GM19455 (cell line): ENCODE measurements around the gene METTL25B.

ENCODE experiments used
- ATAC-seq: cut with Tn5 transposase; IDR thresholded peaks from one replicate; pipeline ENCODE4 v1.9.1; 2021; ENCODE audit not compliant: unreplicated experiment

Gene METTL25B

DNA sequence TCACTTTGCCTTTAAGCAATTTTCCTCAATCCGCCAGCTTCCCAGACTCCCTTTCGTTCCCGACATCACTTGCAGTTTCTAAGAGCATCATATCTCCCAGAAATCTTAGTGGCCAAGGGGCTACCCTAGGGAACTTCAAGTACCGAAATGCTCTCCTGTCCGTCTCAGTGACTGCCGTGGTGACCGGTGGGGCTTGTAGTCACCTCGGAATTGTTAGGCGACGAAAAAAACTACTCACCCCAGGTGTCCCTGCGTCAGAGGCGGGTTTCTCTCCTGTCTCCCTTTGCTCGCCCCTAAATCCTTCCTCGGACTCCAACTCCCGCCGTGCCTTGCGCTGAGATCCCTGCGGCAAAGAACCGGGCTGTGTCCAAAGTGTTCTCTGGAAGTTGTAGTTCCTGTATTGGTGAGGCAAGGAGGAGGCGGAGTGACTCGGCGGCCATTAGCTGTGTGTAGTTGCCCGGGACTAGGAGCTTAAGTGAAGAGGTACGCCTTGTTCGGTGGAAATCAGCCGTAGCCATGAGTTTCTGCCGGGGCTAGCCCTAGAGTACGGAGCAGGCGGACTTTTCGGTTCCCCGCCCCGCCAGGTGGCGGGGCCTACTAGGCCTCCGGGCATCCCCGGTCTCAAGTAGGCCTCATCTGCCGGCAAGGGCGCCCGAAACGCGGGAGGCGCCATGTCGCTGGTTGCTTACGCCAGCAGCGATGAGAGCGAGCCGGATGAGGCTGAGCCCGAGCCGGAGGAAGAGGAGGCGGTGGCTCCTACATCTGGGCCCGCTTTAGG, 39.0 kb downstream of the METTL25B start, which contains the start of gene PRCC:
Gene PRCC, plus strand, starts transcription at position 435 of the 778 bp plus-strand sequence. Its CDS starts 237 bp downstream, at position 672.
- peak; percentile 93 for ATAC-seq

DNA sequence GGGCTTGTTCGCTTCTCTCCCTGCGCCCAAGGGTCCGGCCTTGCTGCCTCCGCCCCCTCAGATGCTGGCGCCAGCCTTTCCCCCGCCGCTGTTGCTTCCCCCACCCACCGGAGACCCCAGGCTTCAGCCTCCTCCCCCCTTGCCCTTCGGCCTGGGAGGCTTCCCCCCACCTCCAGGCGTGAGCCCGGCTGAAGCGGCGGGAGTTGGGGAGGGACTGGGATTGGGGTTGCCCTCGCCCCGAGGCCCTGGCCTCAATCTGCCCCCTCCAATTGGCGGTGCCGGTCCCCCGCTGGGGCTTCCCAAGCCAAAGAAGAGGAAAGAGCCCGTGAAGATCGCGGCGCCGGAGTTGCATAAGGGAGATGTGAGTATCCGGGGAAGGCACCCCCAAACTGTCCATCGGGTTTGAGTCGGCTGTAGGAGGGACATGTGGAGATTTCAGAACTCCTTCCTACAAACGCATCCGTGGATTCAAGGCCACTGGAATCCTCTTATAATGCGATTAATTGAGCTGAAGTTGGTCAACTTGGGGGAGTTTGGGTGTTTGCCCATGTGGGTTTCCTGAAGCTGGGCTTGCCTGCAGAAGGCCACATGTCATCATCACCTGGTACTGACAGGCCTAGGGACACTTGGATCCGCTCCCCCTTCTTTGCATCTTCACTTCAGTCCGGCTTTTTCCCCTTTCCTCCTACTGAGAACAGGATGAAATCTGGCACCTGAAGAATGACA, 39.8 kb downstream of the METTL25B start:
- ATAC-seq: peak; percentile 8

DNA sequence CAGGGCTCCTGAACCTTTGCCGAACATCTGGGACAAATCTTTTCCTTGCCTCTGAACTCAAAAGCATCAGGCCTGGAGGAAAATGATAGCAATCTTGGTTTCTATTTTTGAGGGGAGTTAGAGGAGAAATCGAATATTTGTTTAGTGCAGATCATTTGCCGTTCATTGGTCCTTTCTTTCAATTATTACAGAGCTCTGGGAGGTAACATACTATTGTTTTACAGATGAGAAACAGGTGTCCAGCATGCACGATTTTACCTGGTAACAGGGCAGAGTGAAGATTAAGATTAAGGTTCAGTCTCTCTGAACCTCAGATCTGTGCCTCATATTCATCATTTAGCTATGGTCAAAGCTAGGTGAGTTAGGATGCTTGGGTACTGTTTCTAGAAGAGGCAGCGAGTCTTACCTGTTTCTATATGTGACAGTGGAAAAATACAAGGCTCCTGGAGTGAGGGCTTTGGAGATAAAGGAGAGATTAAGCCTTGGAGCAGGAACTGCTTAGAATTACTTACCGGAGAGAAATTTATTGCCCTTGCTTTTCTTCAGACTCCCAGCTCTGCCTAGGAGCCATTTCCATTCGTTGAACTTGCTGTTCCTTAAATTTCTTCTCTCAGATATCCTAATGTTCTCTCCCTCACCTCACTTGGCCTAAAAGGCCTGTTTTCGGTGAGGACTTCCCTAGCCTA, 40.5 kb downstream of the METTL25B start:
- no peak for ATAC-seq

DNA sequence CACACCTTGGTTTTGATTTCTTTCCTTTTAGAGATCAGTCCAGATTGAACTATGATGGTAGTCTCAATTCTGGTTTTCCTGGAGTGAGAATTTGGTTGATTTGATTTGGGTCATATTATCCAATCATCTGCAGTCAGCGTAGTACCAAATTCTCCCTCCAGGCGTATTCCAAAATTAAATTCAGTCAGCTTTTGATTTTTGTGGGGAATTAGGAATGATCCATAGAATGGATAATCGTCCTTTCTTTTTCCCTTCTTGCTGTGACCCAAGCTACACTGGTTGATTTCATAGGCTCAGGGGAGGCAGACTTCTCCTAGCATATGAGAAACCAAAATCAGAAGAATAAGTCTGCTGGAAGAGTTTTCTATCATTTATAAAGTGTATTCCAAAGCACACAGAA, 44.0 kb downstream of the METTL25B start:
- ATAC-seq: no peak

DNA sequence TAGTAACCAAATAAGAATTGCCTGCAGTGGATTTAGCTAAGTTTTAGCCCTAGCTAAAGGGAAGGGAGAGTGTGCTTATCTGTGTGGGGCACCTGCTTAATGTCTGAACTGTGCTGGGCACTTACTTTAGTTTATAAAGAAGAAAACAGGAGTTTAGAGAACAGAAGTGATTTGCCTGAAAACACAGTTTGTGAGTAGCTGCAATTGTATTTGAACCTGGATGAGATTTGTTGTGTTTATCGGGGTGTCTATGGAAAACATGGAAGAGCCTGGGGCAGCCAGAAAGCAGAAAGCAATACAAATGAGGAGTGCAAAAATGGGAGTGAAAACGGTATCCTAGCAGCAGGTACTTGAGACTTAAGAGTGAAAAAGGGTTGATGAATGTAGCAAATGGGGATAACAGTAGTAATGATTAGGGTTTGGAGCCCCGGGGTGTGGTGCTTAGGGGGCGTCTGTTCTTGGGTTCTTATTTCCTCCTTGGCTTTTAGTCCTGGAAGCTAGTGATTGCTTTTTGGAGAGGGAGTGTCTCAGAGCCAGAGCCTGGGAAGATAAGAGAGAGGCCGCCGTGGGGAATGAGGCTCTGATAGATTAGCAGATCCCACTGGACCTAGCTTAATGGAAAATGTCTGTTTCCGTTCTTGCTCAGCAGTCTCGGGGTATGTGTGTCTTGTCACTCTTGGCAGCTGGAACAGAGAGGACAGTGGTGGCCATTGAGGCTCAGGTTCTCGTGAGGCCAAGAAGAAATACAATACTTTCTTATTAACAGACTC, 44.6 kb downstream of the METTL25B start:
- ATAC-seq: no peak

DNA sequence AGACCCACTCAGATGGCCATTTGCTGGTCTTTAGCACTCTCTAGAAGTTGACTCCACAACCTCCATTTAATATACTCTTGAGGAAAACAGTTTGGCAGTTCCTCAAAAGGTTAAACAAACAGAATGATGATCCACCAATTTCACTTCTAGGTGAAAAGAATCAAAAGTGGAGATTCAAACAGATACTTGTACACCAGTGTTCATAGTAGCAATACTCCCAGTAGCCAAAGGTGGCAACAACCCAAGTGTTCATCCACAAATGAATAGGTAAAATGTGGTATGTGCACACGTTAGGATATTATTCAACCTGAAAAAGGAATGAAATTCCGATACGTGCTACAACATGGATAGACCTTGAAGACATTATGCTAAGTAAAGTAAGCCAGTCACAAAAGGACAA, 45.3 kb downstream of the METTL25B start:
- ATAC-seq: no peak

DNA sequence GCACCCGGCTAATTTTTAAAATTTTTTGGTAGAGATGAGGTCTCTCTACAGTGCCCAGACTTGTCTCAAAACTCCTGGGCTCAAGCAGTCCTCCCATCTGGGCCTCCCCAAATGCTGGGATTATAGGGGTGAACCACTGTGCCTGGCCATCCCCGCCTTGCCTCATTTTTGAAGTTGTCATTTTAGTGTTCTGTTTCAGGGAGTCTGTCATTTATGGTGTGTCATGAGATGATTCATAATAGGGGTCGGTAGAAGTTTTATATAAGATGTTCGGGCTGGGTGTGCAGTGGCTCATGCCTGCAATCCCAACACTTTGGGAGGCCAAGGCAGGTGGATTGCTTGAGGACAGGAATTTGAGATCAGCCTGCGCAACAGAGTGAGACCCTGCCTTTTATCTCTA, 47.5 kb downstream of the METTL25B start:
- no peak for ATAC-seq

DNA sequence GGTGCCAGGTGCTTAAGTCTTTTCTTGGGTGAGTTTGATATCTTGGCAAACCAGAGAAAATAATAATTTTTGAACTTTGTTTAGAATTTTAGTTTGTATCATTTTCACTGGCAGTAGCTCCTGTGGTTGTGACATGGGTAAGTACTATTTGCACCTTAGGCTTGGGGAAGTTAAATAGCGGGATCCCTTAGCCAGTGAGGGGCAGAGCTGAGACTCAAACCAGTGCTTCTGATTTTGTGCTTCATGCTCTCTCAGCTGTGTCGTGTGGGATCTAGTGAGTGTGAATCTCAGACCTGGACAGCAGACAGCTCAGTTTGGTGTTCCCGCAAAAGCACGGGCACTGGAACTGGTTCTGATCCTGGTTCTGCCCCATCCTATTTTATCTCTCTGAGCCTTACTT, 48.7 kb downstream of the METTL25B start:
- no peak for ATAC-seq

DNA sequence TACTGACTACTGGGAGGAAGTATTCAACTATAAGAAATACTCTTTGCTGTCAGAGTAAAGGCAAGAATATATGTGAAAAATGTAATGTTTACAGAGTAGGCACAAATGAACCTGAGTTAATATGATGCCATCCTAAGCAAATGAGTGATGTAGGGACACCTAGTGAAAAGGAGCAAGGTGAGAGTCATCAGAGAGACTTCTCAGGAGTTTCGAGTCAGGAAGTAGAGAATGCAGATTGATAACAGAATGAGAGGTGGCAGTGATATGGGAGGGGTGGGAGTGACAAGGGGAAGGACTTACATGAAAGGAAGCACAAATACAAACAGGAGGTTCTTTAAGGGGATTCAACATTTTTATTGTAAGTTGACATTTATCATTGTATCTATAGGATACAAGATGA, 49.3 kb downstream of the METTL25B start:
- no peak for ATAC-seq

DNA sequence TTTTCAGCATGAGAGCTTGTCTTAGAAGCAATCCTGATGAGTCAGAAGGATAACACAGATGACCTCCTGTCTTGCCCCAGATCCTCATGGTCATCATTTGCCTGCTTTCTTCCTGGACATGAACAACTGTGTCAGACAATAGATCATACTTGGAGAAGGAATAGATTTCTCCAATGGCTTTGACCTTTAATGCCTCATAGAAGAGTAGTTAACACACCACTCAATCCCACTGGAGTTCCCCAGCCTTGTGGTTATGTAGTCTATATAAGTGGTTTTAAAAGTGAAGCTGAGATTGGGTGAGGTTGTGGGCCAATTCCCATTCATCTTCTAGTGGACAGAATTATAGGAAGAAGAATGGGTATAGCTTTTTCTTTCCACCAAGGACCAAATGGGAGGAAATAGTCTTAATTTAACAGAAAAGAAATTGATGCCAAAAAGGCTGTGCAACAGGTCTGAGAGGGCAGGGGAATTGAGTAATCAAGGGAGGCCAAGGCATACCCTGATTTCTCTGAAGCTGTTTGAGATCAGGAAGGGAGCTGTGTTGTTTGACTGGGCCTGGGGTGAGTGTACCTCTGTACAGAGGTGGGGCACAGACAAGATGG, 53.4 kb downstream of the METTL25B start:
- no peak for ATAC-seq

DNA sequence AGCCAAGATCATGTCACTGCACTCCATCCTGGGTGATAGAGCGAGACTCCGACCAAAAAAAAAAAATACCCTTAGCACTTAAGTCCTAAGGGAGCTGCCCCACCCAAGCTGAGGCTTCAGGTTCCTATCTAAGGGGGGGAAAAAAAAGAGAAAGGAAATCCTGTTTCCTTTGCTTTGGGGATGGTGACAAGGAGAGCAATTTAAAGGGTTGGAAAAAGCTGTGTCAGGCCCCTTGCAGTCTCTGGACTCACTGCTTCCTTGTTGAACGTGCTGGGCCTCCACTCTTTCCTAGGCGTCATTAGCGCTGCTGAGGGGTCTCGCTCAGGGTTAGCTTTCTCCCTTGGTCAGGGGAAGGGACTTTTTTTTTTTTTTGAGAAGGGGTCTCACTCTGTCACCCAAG, 57.2 kb downstream of the METTL25B start:
- no peak for ATAC-seq
